ENCODE data around the gene DRC7.

GRCh38 chr16:57699481-57699880 lies 4.9 kb downstream of the DRC7 start:
- no peak for TF ChIP-seq CTCF (IDR thresholded peaks at IDR 0.05)
- no peak for TF ChIP-seq ZFX (IDR thresholded peaks at IDR 0.05; ENCODE audit: borderline replicate concordance)

Data from 22Rv1 (cell line).